ENCODE data around the gene CNTNAP2.

The CNTNAP2 gene

DNA sequence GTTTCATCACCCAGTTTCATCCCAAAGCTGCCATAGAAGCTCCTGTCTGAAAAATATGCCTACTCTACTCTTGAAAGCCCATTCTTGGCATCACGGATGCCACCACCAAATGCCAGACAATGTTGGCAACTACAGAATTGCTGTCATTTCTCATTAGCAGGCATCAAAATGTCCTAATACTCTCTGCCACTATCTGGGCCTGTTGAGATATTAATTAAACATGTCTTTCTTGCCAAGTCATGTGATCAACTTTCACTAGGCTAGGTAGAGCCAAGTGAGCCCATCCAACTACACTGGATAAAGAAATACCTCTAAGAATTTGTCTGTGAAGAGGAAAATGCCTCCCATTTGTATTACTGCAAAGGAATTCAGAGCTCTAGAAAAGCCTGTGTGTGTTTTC, 1380.6 kb downstream of the CNTNAP2 start:
- DNase-seq (ENCODE audit: low spot score) = no peak

DNA sequence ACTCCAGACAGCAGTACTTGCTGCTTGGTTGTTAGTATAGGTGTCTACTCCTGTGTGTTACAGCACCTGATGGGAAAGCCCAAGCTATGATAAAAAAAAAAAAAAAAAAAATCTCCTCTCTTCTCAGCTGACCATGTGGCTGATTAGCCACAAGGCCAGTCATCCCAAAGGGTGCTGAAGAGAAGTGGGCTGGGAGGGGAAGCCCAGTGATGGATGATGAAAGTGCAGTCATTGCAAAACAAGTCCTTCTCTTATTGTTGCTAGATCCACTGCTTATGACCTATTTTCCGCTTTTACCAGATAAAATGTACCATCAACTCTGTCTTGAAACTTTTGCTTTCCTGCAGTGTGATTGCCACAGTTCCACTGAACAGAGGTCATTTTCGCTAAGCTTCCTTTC, 1381.5 kb downstream of the CNTNAP2 start:
- DNase-seq (ENCODE audit: low spot score) = no peak

DNA sequence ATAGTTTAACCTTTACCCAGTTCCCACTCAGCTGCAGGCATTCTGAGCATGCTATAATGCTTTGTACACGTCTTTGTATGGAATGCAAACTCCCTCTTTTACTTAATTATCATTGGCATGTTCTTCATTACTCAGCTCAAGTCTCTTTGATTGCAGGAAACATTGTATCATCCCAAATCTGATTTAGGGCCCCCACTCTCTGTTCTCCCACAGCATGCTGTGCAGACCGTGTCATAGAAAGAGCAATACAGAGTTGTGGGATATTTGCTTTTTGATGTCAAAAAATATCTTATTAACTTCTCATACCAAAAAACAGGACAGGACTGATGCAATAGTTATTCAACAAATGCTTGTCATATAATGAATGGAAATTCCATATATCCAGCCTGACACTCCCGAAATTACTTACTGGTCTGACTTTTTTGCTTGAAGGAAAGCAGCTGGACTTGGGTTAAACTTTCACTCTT, 1392.5 kb downstream of the CNTNAP2 start:
- no peak for DNase-seq (ENCODE audit: low spot score)

DNA sequence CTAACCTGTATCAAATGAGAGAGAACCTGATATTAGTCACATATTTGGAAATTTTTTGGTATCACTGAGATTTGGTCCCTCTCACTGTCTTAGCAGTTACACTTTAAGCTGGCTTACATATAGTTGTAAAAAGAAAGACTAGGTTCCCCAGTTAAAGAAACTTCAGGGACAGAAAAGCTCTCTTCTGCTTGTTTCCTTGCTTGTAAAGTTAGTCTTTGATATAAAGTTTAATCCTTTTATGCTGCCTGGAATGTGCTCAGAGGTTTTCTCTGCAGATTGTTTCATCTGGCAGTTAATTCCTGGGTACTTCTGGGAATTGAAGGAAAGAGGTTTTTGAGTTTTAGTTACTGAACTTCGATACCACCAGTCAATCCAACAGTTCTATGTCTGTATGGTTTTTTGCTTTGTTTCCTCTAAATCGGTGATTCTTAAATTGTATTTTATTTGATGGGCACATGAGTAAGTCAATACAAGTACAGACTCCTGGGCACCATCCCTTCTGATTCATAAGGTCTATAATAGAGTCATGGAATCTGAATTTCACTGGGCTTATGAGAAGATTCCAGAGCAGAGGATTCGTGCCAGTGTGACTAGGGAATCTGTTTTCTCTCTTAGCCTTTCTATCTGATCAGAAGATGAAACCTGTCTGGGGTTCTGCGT, 1393.1 kb downstream of the CNTNAP2 start:
- DNase-seq (ENCODE audit: low spot score) = no peak

DNA sequence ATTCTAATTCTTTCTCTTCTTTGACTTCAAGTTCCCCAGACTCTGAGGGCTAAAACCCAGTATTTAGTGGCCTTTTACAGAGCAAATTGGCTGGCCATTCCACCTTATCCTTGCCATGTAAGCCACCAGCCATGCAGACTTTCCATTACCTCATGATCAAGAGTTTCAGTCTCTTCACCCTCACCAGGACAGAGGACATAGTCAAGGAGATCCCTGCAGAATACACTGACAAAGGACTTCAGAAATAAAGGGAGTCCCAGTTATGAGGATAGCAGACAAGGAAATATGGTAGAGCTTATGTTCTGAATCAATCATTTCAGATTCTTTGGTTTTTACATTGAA, 1393.6 kb downstream of the CNTNAP2 start:
- no peak for DNase-seq (ENCODE audit: low spot score)

DNA sequence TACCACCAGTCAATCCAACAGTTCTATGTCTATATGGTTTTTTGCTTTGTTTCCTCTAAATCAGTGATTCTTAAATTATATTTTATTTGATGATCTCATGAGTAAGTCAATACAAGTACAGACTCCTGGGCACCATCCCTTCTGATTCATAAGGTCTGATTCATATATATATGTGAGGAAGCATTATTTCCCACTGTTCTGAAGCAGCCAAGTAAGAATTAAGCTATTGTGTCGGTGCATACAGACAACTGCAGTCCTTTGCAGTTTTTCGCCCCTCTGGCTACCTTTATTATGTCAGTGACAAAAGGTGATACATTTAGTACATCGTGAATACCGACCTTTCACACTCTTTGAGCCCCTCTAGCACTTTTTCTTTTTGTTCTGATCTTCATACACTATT, 1394.3 kb downstream of the CNTNAP2 start:
- no peak for DNase-seq (ENCODE audit: low spot score)

DNA sequence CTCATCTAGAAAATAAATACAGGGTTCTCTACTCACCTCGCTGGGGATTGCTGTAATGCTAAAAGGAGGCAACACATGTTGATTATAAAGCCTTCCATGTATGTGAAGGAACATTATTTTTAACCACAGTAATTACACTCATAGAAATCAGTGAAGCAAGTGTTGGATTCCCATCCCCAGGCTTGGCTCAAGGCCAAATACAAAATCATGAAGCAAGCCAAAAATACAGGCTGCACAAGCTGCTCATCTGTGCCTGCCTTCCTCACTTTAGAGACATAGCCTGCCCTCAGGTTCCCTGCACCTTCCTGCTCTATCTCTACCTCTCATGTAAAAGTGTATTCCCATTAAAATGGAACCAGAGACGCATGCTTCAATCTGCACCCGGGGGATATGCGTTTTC, 1396.8 kb downstream of the CNTNAP2 start:
- DNase-seq (ENCODE audit: low spot score) = no peak

DNA sequence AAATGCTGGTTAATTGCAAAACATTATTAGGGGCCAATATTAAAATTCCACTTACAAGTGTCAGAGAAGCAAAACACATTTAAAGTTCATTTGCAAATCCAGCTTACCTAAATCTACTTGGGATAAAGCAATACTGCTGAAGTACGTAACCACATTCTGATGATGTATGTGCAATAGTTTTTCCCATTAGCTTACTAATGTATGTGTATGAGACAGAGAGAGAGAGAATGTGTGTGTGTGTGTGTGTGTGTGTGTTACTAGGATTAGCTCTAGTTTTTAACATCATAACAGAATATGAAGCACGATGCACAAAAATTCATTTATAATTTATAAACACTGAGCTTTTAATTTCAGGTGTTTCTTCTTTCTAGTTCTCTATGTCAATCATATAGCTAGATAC, 1399.8 kb downstream of the CNTNAP2 start:
- no peak for DNase-seq (ENCODE audit: low spot score)

DNA sequence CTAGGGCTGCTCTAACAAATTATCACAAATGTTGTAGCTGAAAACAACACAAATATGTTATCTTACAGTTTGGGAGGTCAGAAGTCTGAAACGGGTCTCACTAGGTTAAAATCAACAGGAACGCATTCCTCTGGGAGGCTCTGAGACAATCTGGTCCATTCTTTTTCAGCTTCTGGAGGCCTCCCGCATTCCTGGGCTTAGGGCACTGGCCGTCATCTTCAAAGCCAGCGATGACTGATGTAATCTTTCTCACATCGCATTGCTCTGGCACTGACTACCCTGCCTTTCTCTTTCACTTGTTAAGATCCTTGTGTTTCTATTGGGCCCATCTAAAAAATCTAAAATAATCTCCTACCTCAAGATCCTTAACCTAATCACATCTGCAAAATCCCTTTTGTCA, 1402.5 kb downstream of the CNTNAP2 start:
- no peak for DNase-seq (ENCODE audit: low spot score)

DNA sequence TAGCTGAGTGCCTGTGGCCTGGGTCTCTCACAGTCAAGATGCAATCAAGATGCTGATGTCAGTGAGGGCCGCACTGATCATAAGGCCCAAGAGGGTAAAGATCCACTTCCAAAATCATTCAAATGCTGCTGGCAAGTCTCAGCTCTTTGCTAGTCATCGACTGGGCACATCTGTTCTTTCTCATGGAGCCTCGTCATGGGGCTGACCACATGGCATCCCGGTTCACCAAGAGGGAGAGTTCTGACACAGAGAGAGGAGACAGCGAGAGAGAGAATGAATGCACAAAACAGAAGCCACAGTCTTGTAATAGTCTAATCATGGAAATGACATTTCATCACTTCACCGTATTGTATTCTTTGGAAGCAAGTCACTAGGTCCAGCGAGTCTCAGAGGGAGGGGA, 1406.5 kb downstream of the CNTNAP2 start:
- no peak for DNase-seq (ENCODE audit: low spot score)

DNA sequence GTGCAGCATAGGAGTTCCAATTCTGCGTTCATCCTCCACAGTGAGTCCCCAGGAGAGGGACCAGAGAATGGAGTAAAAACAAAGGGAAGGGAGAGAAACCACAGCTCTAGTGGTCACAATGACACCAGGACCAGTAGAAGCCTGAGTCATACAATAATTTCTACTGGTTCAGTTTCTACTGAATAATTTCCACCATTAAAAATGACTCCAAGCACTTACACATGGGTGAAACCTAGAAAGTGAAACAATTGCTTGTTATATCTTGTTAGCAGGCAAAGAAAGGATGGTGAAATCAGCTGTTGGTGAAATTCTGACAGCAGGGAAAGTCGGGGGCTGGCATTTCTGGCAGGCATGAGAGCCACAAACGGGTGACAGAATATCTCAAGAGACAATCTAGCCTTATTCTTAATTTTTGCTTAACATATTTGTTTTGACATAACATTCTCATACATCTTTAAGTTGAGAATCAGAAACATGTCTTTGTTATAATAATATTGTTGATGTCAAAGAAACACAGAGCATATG, 1408.2 kb downstream of the CNTNAP2 start:
- DNase-seq (ENCODE audit: low spot score) = no peak

DNA sequence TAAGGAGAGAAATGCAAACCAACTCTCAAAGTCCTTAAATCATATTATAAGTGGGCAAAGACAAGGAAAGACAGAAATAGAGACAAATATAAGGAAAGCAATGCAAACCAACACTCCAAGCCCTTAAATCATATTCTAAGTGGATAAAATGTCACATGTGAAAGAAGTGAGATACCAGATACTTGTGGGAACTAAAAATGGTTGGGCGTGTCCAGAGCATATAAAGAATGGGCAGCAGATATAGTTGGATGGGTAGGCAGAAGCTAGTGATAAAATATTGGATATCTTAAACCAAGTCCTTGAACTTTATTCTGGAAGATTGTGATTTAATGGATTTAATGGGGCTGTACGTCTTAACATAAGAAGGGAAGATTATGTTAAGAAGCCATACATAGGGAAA, 1408.7 kb downstream of the CNTNAP2 start:
- DNase-seq (ENCODE audit: low spot score) = no peak

DNA sequence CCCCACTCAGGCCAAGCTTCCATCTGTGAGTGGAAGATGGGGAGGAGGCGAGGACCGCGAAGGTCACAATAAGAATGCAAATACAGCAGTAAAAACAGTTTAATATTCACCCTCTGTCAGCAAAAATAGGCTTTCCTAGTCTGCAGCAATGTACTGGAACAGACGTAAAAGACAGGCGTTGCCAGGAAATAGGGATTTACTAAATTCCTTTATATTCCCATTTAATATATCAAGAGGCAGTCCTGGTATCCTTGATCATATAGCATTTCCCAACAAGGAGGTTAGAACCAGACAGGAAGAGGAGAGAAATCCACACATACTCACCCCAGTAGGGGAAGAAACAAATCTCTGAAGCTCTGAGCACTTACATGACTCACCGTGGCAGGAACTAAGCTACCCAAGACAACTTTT, 1419.1 kb downstream of the CNTNAP2 start:
- no peak for DNase-seq (ENCODE audit: low spot score)

DNA sequence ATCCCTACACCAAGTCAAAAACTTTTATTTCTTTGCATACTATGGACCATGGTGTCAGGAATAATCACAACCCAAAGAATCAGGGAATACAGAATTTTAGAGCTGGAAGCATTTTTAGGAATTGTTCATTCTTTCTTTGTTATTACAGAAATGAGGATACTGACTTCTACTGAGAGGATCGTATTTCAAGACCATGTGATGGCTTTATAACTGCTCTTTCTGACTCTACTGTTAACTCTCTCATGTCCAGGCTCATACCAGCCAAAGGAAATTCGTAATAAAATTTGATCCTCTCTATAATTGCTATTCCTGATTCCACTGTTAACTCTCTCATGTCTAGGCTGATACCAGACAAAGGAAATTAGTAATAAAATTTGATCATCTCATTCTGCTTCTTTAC, 1423.1 kb downstream of the CNTNAP2 start:
- no peak for DNase-seq (ENCODE audit: low spot score)

DNA sequence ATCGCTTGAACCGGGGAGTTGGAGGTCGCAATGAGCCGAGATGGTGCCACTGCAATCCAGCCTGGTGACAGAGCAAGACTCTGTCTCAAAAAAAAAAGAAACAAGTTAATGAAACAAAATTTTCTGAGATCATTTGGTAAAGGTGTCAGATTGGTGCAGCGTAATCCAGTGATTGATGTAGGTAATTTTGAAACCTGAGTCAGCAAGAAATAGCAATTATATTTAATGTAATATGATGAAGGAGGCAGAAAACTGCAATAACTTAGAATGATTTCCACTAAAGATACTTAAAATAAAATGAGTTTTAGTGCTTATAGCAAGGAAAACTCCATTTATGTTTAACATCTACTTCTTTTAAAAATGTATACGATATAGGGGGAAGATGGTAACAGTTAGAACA, 1424.1 kb downstream of the CNTNAP2 start:
- DNase-seq (ENCODE audit: low spot score) = no peak

DNA sequence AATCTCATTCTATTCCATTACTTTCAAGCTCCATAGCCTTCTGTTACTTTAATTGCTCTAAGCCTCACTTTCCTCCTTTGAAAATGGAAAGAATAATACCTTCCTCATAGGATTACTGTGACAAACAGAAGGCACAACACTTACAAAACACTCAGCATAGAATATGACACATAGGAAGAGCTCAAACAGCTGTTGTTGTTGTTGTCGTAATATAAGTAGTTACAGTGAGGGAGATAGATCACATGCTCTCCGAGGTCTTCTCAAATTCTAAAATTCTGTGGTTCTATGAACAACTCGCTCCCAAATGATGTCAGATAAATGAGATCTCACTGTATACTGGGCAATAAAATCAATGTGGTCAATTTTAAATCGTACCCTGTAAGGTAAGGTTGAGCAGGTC, 1424.7 kb downstream of the CNTNAP2 start:
- no peak for DNase-seq (ENCODE audit: low spot score)

DNA sequence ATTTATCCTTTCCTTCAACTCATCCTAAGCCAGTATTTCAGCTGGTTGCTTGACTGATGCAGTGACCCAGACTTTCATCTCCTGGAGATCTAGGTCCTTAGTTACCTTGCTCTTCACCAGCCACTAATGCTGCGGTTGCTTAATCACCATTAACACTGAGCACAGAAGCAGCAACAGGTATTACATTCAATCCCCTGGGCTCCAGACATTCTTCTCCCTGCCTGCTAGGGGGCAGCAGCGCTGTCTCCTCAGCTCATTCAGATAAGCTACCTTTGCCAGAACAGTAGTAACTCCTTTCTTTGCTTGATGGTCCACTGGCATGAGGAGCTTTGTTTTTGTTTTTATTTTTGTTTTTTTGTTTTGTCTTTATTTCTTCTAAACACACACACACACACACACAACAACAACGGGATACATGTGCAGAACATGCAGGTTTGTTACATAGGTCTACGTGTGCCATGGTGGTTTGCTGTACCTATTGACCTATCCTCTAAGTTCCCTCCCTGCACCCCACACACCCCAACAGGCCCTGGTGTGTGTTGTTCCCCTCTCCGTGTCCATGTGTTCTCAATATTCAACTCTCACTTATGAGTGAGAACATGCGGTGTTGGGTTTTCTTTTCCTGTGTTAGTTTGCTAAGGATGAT, 1430.8 kb downstream of the CNTNAP2 start:
- peak; percentile 18 for DNase-seq (ENCODE audit: low spot score)

DNA sequence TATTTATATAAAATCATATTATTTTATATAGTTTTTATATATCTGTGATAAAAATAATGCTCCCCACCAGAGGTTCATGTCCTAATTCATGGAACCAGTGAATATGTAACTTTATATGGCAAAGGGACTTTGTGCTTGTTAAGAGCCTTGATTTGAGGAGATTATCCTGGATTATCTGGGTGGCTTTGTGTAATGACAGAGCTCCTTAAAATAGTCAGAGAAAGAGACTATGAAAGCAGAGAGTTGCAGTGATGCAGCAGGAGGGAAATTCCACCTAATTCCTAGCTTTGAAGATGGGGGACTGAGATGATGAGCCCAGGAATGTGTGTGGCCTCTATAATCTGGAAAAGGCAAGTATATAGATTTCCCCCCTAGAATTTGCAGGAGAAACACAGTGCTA, 1439.7 kb downstream of the CNTNAP2 start:
- no peak for DNase-seq (ENCODE audit: low spot score)

DNA sequence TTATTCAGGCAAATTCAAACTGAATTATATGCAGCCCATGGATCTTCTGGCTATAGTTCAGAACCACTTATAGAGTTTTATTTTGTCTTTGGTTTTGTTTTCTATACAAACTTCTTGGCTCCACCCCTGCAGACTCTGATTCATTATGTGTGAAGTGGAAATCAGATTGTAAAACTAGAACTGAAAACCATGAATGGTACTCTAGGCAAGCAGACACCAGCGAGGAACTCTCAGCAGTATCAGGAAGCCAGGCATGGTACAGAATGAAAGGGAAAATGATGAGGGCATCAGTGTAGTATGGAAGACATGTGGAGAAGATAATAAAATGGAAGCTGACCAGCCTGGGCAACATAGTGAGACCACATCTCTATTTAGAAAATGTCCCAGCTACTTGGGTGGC, 1447.1 kb downstream of the CNTNAP2 start:
- DNase-seq (ENCODE audit: low spot score) = no peak

DNA sequence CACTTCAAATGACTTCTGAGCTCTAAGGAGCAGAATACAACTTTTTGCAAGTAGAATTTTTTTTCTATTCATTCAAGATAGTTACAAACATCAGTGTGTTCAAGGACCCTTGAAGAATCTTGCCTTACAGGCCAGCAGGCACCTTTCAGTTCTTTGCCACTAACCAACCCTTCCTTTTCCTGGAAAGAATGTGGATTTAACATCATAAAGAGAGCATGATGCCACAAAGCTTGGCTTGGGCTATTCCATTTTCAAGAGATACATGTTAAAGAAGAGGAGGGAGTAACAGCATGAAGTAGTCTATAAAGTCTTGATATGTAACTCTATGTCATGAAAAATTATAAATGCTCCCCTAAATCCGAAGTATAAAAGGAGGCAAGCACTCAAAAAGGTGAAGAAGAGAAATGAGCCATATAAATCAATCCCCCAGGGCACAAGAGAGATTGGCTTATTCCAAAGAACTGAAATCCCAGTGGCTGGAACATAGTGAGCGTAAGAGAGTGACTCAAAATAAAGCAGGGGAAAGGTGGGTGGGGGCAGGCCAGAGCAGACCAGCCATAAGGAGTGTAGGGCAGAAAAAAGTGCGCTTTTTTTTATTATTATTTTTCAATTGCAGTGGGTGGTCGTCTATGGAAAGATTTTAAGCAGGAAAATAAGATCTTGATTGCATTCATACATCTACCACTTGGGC, 1448.3 kb downstream of the CNTNAP2 start:
- no peak for DNase-seq (ENCODE audit: low spot score)

DNA sequence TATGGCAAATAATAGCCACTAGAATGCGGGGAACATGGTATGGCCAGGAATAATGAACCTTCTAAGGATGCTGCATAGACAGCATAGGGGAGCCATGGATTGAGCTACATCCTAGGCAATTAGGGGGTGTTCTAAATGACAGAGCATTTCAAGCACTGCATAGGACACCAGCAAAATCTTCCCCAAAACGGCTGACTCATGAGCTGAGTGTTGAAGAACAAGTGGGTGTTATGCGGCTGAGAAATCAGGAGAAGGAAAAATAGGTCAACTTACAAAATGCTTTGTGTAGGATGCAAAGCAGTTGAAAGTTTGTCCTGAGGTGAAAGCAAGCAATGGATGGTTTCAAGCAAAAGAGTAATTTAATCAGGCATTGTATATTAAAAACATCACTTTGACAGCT, 1450.4 kb downstream of the CNTNAP2 start:
- no peak for DNase-seq (ENCODE audit: low spot score)

DNA sequence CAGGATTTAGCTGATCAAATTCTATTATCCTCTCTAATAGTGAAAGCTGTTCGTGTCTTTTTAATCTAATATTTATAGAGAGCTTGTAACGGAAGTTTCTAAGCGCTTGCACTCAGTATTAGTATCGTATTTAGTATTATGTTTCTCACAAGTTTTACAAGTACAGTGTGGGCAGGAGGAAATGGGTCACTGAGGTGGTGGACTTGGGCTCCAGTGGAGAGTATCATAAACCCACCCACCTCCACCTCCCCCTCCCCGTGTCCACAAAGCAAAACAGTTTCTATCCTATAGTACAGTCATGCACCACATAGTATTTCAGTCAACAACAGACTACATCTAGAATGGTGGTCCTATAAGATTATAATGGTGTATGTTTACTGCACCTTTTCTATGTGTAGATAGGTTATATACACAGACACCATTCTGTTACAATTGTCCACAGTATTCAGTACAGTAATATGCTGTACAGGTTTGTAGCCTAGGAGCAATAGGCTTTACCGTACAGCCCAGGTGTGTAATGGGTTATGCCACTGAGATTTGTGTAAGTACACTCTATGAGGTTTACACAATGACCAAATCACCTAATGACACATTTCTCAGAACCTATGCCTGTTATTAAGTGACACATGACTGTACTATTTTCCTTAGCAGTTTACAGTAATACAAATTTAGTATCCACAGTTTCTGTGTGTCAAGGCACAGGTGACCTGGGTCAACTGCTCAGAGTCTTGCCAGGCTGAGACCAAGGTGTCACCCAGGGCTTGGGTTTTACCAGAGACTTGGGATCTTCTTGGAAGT, 1452.7 kb downstream of the CNTNAP2 start:
- DNase-seq (ENCODE audit: low spot score) = no peak

DNA sequence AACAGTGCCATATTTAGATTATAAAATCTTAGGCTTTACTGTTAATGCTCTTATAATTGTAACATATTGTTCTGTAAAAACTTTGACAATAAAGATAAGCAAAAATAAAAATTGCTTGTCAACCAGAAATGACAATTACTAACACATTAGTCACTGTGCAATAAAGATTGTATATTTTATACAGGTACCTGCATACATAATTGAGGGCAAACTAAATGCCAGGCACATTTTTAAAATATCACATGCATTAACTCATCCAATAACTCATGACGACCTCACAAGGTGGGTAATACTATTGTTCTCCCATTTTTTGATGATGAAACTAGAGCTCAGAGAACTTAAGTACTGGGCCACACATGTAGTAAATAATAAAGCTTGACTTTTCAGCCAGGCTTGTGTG, 1453.8 kb downstream of the CNTNAP2 start:
- no peak for DNase-seq (ENCODE audit: low spot score)

Measured in activated CD4-positive, alpha-beta T cell treated with anti-CD3 and anti-CD28 coated beads, Interleukin-2, Interleukin-4, amounts not matched to agents 100 ng/mL and 50 ng/mL, durations not matched to agents 16 hours and 8 hours (primary cell).